Keratinocyte (primary cell): ENCODE measurements around the gene KDM5B.

ENCODE experiments used
- EZH2 ChIP-seq: IDR thresholded peaks from one replicate; pipeline ENCODE4 v1.6.1; 2012; ENCODE audit warnings: inconsistent platforms, mild to moderate bottlenecking, low read length, moderate library complexity
- TF ChIP-seq, protein P1 (sequence below), 3 experiments: IDR thresholded peaks in 1 of 3; conservative IDR thresholded peaks in 1 of 3; optimal IDR thresholded peaks in 1 of 3; 2 replicates in 2 of 3; 3 replicates in 1 of 3; pipeline versions ENCODE3 to v1.5.1; 2011; ENCODE audit warnings: low read length in 3 of 3, mild to moderate bottlenecking in 3 of 3, moderate library complexity in 2 of 3, control low read depth in 1 of 3, inconsistent platforms in 1 of 3; ENCODE audit not compliant: insufficient read depth in 2 of 3; ENCODE audit errors: extremely low read depth in 1 of 3

DNA sequence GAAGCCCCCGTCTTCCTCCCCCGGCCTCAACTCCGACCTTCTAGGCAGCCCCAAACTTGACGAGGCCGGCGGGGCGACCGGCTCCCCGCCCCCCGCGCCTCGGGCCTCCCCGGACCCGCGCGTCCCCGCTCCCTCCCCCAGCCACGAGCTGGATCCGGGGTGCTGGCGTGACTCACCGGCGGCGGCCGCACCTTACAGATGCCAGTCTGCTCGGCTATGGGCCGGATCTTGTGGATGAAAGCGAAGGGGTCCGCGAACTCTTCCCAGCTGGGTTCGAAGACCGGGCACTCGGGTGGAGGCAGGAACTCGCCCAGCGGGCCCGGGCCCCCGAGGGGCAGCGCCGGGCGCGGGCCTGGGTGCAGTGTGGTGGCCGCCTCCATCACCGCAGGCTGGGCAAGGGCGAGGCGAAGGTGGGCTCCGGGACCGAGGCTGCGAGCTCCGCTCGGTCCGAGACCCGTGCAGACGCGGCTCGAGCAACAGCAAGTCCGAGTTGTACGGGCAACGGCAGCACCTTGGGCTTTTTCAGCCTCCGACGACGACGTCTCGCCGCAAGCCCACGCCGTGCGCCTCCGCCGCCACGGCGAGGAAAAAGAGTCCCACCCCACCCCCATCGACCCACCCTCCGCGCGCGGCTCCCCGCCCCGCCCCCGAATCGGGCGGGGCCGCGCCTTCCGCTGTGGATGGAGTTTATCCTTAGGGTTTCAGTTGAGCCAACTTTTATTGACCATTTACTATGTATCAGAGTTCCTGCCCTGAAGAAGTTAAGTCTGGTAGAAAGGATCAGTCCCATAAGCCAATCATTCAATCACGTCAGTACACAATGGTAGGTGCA is at the start of gene KDM5B:
- TF ChIP-seq, protein P1, sequence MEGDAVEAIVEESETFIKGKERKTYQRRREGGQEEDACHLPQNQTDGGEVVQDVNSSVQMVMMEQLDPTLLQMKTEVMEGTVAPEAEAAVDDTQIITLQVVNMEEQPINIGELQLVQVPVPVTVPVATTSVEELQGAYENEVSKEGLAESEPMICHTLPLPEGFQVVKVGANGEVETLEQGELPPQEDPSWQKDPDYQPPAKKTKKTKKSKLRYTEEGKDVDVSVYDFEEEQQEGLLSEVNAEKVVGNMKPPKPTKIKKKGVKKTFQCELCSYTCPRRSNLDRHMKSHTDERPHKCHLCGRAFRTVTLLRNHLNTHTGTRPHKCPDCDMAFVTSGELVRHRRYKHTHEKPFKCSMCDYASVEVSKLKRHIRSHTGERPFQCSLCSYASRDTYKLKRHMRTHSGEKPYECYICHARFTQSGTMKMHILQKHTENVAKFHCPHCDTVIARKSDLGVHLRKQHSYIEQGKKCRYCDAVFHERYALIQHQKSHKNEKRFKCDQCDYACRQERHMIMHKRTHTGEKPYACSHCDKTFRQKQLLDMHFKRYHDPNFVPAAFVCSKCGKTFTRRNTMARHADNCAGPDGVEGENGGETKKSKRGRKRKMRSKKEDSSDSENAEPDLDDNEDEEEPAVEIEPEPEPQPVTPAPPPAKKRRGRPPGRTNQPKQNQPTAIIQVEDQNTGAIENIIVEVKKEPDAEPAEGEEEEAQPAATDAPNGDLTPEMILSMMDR (optimal IDR thresholded peaks at IDR 0.05 in 1 of 3, IDR thresholded peaks at IDR 0.05 in 1 of 3, conservative IDR thresholded peaks at IDR 0.05 in 1 of 3; ENCODE audit: extremely low read depth in 1 of 3, insufficient read depth in 2 of 3, low read length in 3 of 3), result no peak
- TF ChIP-seq EZH2, result no peak
